ENCODE results near the gene OSBPL2.

DNA sequence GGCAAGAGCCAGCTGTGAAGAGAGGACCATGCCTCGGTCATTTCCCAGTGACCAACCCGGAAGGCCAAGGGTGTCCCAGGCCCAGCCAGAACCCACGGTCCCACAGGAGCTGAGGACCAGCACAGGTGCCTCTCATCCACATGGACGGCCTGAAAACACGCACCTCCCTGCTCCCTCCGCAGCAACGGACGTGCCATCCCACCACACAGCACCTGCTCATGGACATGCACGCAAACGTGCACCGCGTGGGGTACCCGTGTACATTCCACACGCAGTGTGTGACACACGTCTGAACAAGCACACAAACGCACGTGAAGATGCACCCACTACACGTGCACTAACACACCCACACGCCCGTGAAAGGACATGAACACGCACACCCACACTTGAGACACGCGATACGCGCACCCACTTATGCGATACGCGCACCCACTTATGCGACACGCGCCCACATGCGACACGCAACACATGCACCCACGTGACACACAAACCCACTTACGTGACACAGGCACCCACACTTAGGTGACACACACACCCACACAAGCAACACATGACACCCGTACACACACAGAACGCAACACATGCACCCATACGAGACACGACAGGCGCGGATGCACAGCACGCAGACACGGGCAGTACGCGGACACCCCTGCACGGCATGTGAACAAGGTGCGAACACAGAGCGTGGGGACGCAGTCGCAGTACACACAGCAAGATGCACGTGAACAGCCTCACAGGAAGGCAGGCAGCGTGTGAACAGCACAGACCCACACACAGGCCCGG is 98.6 kb downstream of the OSBPL2 start:
- no peak for TF ChIP-seq POLR2A (IDR thresholded peaks at IDR 0.05)
- TF ChIP-seq, protein P1, sequence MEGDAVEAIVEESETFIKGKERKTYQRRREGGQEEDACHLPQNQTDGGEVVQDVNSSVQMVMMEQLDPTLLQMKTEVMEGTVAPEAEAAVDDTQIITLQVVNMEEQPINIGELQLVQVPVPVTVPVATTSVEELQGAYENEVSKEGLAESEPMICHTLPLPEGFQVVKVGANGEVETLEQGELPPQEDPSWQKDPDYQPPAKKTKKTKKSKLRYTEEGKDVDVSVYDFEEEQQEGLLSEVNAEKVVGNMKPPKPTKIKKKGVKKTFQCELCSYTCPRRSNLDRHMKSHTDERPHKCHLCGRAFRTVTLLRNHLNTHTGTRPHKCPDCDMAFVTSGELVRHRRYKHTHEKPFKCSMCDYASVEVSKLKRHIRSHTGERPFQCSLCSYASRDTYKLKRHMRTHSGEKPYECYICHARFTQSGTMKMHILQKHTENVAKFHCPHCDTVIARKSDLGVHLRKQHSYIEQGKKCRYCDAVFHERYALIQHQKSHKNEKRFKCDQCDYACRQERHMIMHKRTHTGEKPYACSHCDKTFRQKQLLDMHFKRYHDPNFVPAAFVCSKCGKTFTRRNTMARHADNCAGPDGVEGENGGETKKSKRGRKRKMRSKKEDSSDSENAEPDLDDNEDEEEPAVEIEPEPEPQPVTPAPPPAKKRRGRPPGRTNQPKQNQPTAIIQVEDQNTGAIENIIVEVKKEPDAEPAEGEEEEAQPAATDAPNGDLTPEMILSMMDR (IDR thresholded peaks at IDR 0.05): no peak
